NCI-H226 (cell line): ENCODE measurements around the gene LLGL1.

Experiments used
- DNase-seq: peaks from one replicate; pipeline ENCODE4 v3.0.0-alpha.2; 2015

Gene LLGL1

GRCh38 chr17:18230288-18231141, 5.1 kb downstream of the LLGL1 start:
- no peak for DNase-seq

- no peak for DNase-seq
Observed at GRCh38 chr17:18231164-18231563, 5.7 kb downstream of the LLGL1 start.

- DNase-seq: no peak
Observed at GRCh38 chr17:18233803-18234518, 8.5 kb downstream of the LLGL1 start.

GRCh38 chr17:18234853-18235380, 9.5 kb downstream of the LLGL1 start:
- no peak for DNase-seq

- peak; percentile 88 for DNase-seq
Observed at GRCh38 chr17:18235743-18236256, 10.4 kb downstream of the LLGL1 start.

- no peak for DNase-seq
Observed at GRCh38 chr17:18236494-18236893, 11.1 kb downstream of the LLGL1 start.

GRCh38 chr17:18237461-18237860, 12.0 kb downstream of the LLGL1 start:
- no peak for DNase-seq

- no peak for DNase-seq
Observed at GRCh38 chr17:18238299-18238698, 12.9 kb downstream of the LLGL1 start.

GRCh38 chr17:18240449-18240848, 15.0 kb downstream of the LLGL1 start:
- no peak for DNase-seq

- no peak for DNase-seq
Observed at GRCh38 chr17:18241229-18241871, 15.9 kb downstream of the LLGL1 start.

GRCh38 chr17:18245038-18245776, 19.8 kb downstream of the LLGL1 start:
- no peak for DNase-seq

GRCh38 chr17:18246109-18246725, 20.8 kb downstream of the LLGL1 start:
- no peak for DNase-seq

GRCh38 chr17:18246880-18247612, 21.6 kb downstream of the LLGL1 start:
- DNase-seq: peak; percentile 93

GRCh38 chr17:18247613-18248001, 22.2 kb downstream of the LLGL1 start:
- DNase-seq: peak; percentile 60

GRCh38 chr17:18248300-18248731, 22.9 kb downstream of the LLGL1 start:
- peak; percentile 58 for DNase-seq

- no peak for DNase-seq
Observed at GRCh38 chr17:18248811-18249210, 23.4 kb downstream of the LLGL1 start.

GRCh38 chr17:18250259-18250658, 24.8 kb downstream of the LLGL1 start:
- no peak for DNase-seq

GRCh38 chr17:18250708-18251107, 25.3 kb downstream of the LLGL1 start:
- no peak for DNase-seq

GRCh38 chr17:18251204-18251603, 25.8 kb downstream of the LLGL1 start:
- no peak for DNase-seq

GRCh38 chr17:18252160-18252559, 26.7 kb downstream of the LLGL1 start:
- no peak for DNase-seq

GRCh38 chr17:18253187-18253884, 27.9 kb downstream of the LLGL1 start:
- DNase-seq: no peak
